Astrocyte of the spinal cord (primary cell): ENCODE data around the gene ADORA2B.

Source experiments
- DNase-seq: peaks from one replicate; pipeline ENCODE4 v3.0.0; 2011; ENCODE audit warnings: low read depth, low spot score
- H3K4me3 ChIP-seq: 2 replicates; pipeline ENCODE4 v1.5.1; 2011; ENCODE audit warnings: low read depth, mild to moderate bottlenecking, low read length, moderate library complexity
- in situ Hi-C: cut with HindIII; loops from 2 replicates; pipeline ENCODE4 v1.10.0; 2017; ENCODE audit warnings: low sequenced_read_pairs
- TF ChIP-seq, protein P1 (sequence below): IDR thresholded peaks from 2 replicates; pipeline ENCODE4 v1.5.1; 2012; ENCODE audit warnings: low read depth, mild to moderate bottlenecking, low read length, inconsistent platforms

Gene ADORA2B

DNA sequence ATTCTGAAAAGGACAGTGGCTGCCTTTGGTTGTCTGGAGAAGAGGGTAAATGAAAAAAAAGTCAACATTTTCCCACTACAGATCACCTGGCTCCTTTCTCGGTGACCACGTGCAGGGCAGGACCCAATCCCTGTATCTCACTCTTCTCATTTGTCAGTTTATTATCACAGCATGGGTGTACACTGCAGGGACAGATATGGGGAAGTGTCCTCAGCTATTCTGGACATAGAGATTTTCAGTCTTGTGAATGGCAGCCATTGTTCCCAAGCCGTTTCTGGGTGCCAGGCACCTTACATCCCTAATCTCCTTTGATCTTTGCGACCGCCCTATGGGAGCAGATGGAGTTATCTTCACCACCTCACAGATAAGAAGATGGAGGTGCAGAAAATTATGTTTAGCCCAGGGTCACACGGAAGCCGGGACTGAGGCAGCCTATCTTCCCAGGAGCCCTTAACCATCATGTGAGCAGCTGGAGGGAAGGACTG is 7.2 kb downstream of the ADORA2B start:
- H3K4me3 ChIP-seq = no peak overlapping the region
- in situ Hi-C loops = no loop called here
- DNase-seq = no peak
- TF ChIP-seq, protein P1, sequence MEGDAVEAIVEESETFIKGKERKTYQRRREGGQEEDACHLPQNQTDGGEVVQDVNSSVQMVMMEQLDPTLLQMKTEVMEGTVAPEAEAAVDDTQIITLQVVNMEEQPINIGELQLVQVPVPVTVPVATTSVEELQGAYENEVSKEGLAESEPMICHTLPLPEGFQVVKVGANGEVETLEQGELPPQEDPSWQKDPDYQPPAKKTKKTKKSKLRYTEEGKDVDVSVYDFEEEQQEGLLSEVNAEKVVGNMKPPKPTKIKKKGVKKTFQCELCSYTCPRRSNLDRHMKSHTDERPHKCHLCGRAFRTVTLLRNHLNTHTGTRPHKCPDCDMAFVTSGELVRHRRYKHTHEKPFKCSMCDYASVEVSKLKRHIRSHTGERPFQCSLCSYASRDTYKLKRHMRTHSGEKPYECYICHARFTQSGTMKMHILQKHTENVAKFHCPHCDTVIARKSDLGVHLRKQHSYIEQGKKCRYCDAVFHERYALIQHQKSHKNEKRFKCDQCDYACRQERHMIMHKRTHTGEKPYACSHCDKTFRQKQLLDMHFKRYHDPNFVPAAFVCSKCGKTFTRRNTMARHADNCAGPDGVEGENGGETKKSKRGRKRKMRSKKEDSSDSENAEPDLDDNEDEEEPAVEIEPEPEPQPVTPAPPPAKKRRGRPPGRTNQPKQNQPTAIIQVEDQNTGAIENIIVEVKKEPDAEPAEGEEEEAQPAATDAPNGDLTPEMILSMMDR = no peak

DNA sequence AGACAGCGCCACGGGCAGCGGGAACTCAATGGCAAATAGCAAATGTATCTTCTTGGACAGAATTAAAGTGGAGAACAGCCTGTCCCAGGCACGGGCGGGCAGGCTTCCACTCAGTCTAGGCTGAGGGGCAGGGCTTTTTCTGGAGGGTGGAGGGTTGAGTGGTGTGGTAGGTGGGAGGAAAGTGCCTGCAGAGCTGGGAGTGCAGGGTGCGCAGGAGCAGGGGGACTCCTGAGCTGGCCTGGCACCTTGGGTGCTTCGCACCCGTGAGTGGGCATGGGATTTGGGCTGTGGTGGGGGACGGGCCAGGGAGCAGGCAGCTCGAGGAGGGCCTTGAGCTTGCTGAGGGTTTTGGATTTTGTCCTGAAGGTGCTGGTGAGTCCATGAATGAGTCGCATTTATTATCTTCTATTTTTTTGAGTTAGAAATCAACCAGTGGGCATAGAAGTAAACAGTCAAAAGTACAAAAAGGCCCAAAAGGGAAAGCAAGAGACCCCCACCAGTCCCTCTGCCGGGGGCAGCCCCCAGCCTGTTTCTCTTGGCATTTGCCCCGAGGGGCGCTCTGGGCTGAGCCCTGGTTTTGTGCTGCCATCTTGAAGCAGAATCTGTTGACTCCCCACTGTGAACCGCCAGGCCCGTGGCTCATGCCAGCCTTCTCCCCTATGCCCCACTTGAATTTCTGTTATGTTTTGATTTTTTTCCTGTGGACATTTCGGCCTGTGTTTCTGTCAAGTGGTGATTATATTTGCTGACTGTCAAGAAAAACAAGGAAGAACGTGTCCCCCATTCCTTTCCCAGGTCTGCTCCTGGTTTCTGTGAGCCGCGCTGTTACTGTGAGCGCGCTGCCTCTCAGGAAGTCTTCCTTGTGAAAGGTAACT is 8.2 kb downstream of the ADORA2B start:
- in situ Hi-C loops = no loop called here
- DNase-seq = no peak
- TF ChIP-seq, protein P1 = no peak
- no peak overlapping the region for H3K4me3 ChIP-seq

DNA sequence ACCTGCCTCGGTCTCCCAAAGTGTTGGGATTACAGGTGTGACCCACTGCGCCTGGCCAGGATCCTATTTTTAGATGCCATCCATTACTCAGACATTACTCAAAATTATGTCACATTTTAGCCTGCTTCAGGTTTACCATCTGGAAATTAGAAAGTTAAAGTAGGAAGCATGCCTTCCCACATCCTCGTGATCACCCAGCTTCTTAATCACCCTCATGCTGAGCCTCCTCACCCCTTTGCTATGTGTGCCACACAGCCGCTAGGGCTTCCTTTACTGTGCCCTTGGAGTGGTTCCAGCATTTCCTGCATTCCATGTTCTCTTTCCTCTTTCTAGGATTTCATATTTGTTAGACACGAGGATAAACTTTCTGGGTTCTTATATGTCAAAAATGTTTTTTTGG is 9.3 kb downstream of the ADORA2B start:
- in situ Hi-C loops = no loop called here
- H3K4me3 ChIP-seq = no peak overlapping the region
- peak; percentile 55 for DNase-seq
- TF ChIP-seq, protein P1 = no peak

DNA sequence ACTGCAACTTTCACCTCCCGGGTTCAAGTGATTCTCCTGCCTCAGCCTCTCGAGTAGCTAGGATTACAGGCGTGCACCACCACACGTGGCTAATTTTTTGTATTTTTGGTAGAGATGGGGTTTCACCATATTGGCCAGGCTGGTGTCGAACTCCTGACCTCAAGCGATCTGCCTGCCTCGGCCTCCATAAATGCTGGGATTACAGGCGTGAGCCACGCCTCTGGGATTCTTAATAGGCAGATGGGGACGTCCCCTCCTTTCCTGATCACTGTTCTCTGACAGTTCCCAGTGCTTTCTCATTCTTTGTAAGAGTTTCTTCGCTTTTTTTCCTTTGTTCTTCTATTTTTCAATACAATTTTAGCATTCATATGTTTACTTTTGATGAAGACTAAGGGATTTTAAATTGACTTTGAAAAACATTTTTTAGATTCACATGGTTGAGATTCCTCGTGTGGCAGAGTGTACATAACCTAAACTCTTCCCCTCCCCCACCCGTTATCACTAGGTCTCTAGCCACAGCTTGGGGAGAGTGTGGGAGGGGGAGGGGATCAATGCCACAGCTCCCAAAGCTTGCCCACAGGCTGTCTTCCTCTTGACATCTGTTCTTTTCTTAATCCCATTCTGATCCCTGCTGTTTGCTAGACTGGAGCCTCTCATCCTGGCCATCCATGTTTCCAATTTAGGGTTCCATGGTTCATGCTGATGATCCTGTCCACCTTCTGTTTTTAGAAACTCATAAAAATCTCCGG is 11.0 kb downstream of the ADORA2B start:
- TF ChIP-seq, protein P1 = no peak
- no peak for DNase-seq
- in situ Hi-C loops = no loop called here
- no peak overlapping the region for H3K4me3 ChIP-seq

DNA sequence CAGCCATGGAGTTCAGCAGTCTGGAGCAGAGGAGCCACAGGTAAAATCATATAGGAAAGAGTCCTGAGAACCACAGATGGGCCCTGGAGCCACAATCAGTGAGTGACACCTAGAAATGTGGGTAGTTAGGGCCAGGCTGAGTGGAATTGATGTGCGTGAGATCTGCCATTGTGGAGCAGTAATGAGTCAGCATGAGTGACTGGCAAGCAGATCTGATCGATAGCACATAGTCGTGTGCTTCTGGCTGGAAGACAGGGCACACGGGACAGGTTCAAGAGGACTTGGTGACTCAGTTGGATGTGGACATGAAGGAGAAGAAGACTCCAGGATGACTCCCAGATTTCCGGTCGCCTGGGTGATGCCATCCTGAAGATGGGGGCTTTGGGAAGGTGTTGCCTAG is 12.3 kb downstream of the ADORA2B start:
- DNase-seq = no peak
- no peak overlapping the region for H3K4me3 ChIP-seq
- in situ Hi-C loops = no loop called here
- TF ChIP-seq, protein P1 = no peak

DNA sequence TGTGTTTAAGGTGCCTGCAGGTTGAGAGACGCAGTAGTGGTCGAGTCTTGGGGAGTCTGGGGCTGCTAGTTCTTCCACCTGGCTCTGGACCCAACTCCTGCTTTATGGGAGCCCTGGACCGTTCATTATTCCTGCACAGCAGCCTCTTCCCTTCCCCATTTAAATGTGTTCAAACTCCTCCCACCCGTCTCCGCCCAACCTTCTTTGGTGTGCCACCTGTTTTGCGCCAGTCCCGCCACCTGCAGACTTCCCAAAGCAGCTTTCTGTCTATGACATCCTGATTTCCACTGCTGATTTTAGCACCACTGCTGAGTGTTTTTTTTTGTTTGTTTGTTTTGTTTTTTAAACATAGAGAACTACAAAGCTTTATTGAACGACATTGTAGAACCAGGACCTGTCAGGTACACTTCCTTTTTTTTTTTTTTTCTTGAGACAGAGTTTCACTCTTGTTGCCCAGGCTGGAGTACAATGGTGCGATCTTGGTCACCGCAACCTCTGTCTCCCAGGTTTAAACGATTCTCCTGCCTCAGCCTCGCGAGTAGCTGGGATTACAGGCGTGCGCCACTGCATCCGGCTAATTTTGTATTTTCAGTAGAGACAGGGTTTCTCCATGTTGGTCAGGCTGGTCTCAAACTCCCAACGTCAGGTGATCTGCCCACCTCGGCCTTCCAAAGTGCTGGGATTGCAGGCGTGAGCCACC is 12.8 kb downstream of the ADORA2B start:
- TF ChIP-seq, protein P1 = no peak
- no peak for DNase-seq
- in situ Hi-C loops = no loop called here
- H3K4me3 ChIP-seq = no peak overlapping the region
